ENCODE results near the gene COBL. TPM values are rescaled to one million over a fixed set of nuclear protein-coding genes. Genes with fewer than 3 reads are reported as not detected.
"Not testable (repeated sequence)": the region's sequence is repeated elsewhere in the genome, so short reads cannot be mapped to it uniquely, and the experiment has no call there.

The COBL gene
- total RNA-seq, 1 donor from 2014 or later, result 0.11 TPM

DNA sequence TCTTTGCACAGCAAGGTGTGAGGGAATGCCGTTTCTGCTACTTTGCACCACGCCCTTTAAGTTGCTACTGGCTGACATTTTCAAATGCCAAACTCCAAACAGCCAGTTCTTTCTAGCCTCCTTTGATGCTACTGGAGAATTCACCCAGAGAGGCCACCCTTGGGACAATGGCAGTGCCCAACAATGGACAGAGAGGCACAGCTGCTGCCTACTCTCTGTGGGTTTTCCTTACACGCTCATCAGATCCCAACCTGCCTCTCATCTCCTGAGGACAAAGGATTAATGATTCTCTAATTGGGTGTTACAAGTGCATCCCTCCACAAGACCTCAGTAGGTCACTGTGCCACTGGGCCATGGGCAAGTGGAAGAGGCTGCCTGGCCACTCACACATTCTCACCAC is 105.8 kb downstream of the COBL start:
- intact Hi-C loops (cut with DNase I), result no loop called here
- no peak overlapping the region for H3K27ac ChIP-seq
- H3K36me3 ChIP-seq, result no peaks in the 10 kb centered on the region
- H3K4me3 ChIP-seq, result no peak overlapping the region
- H3K27me3 ChIP-seq, result no peaks in the 10 kb centered on the region
- no peak for TF ChIP-seq CTCF (IDR thresholded peaks at IDR 0.05)
- H3K9me3 ChIP-seq, result no peaks in the 10 kb centered on the region
- no peaks in the 10 kb centered on the region for H3K4me1 ChIP-seq
- no peak for DNase-seq (ENCODE audit: low spot score in 2 of 2)

- DNase-seq (ENCODE audit: low spot score in 2 of 2), result no peak
- TF ChIP-seq CTCF (IDR thresholded peaks at IDR 0.05), result no peak
- H3K36me3 ChIP-seq, result no peaks in the 10 kb centered on the region
- no peak overlapping the region for H3K4me3 ChIP-seq
- no peaks in the 10 kb centered on the region for H3K4me1 ChIP-seq
- intact Hi-C loops (cut with DNase I), result no loop called here
- H3K9me3 ChIP-seq, result no peaks in the 10 kb centered on the region
- H3K27me3 ChIP-seq, result no peaks in the 10 kb centered on the region
- H3K27ac ChIP-seq, result no peak overlapping the region
Observed at GRCh38 chr7:51209426-51209825, 107.2 kb downstream of the COBL start.

GRCh38 chr7:51208125-51208524 is 108.5 kb downstream of the COBL start:
- H3K4me3 ChIP-seq, result not testable (repeated sequence)

GRCh38 chr7:51198654-51199053 is 118.0 kb downstream of the COBL start:
- no peak overlapping the region for H3K27ac ChIP-seq
- intact Hi-C loops (cut with DNase I), result no loop called here
- no peak for TF ChIP-seq CTCF (IDR thresholded peaks at IDR 0.05)
- H3K9me3 ChIP-seq, result peaks cover 0 to 11% of the 10 kb centered on the region in 2 donors
- no peaks in the 10 kb centered on the region for H3K27me3 ChIP-seq
- H3K4me1 ChIP-seq, result no peaks in the 10 kb centered on the region
- no peak overlapping the region for H3K4me3 ChIP-seq
- no peaks in the 10 kb centered on the region for H3K36me3 ChIP-seq
- DNase-seq (ENCODE audit: low spot score in 2 of 2), result no peak

More at GRCh38 chr7:51208125-51208524, 108.5 kb downstream of the COBL start:
- H3K27me3 ChIP-seq; H3K4me1 ChIP-seq; DNase-seq (ENCODE audit: low spot score in 2 of 2); H3K9me3 ChIP-seq; intact Hi-C loops (cut with DNase I); H3K27ac ChIP-seq; H3K36me3 ChIP-seq: not testable (repeated sequence)

DNA sequence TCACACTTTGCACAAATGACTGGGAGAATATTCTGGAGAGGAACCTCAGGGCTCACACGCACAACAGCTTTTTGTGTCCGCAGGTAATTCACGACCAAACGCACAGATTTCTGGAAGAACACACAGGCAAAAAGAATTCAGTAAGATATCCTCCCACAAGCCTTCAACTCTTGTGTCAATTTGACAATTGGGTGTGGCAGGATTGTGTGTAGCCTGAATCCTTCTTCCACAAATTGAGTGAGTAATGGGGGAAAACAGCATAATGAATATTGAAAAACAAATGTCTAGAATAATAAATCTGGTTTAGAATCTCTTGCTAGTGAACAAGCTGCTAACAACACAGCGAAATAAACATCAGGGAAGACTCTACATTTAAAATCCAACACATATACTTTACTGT is 125.6 kb downstream of the COBL start:
- no peak for TF ChIP-seq CTCF (IDR thresholded peaks at IDR 0.05)
- intact Hi-C loops (cut with DNase I), result no loop called here
- Histone ChIP-seq H3K27me3 (no peaks in the 10 kb centered on the region), H3K9me3 (no peaks in the 10 kb centered on the region), H3K4me3 (no peak overlapping the region), H3K4me1 (no peaks in the 10 kb centered on the region), H3K27ac (no peak overlapping the region), H3K36me3 (no peaks in the 10 kb centered on the region)
- no peak for DNase-seq (ENCODE audit: low spot score in 2 of 2)

GRCh38 chr7:51189777-51190176 is 126.8 kb downstream of the COBL start:
- Histone ChIP-seq H3K27ac (no peak overlapping the region), H3K27me3 (no peaks in the 10 kb centered on the region), H3K4me1 (no peaks in the 10 kb centered on the region), H3K9me3 (no peaks in the 10 kb centered on the region), H3K4me3 (no peak overlapping the region), H3K36me3 (no peaks in the 10 kb centered on the region)
- DNase-seq (ENCODE audit: low spot score in 2 of 2), result no peak
- no peak for TF ChIP-seq CTCF (IDR thresholded peaks at IDR 0.05)
- intact Hi-C loops (cut with DNase I), result no loop called here

Measured in ascending aorta (tissue), 2 donors.